HepG2 (cell line): ENCODE data around the gene EIF3A. TPM values are rescaled to one million over a fixed set of nuclear protein-coding genes. Genes with fewer than 3 reads are reported as not detected.

Source experiments
- ATAC-seq: fragments of 200-7000 bp; cut with Tn5 transposase; 3 replicates; pipeline ENCODE4 v1.9.1; 2020; ENCODE audit warnings: mild to moderate bottlenecking, moderate library complexity
- BruUV-seq: library from RNA; stranded (reverse); fragments of 400-500 nt; replicated peaks from 2 replicates; lab custom pipeline; 2021; lab: Mats Ljungman, UMichigan
- CTCF ChIA-PET: fragments of 300-600 bp; formaldehyde crosslinking; extraction: SDS; loops from one replicate; lab custom pipeline; 2021; ENCODE audit warnings: low total read pairs, inconsistent platforms, low intra/inter-chr PET ratio; lab: Yijun Ruan, JAX
- POLR2A ChIA-PET: fragments of 350-600 bp; sonication (Branson Sonifier 250); formaldehyde crosslinking; loops from one replicate; lab custom pipeline; 2020; ENCODE audit warnings: antibody characterized with exemption, inconsistent platforms; lab: Yijun Ruan, JAX
- DNase-seq: peaks from one replicate; pipeline ENCODE4 v3.0.0-alpha.2; 2015; ENCODE audit warnings: low spot score
- FAIRE-seq: peaks from 3 replicates; lab custom pipeline; 2011; peaks lifted over from hg19 to GRCh38; lab: Jason Lieb, UNC
- H2AFZ ChIP-seq: one replicate; pipeline ENCODE4 v1.6.1; 2011; ENCODE audit warnings: low read length, inconsistent platforms
- H3K27ac ChIP-seq: fragments of 300-600 bp; 3 replicates; pipeline ENCODE4 v1.8.0; 2011; ENCODE audit warnings: mixed run types, mild to moderate bottlenecking, mixed read lengths, low read length, inconsistent platforms; ENCODE audit not compliant: insufficient read depth; ENCODE audit errors: extremely low read length
- H3K27me3 ChIP-seq, 2 experiments: fragments of 200-600 bp in 1 of 2; 2 replicates in 1 of 2; 3 replicates in 1 of 2; pipeline versions ENCODE4 v1.6.0 to v1.8.0; 2011; ENCODE audit warnings: low read length in 2 of 2, mild to moderate bottlenecking in 2 of 2, moderate library complexity in 2 of 2, inconsistent platforms in 1 of 2; ENCODE audit not compliant: insufficient read depth in 2 of 2, control insufficient read depth in 1 of 2
- H3K36me3 ChIP-seq, 2 experiments: fragments of 200-600 bp in 1 of 2; replicated peaks in 1 of 2; 2 replicates in 1 of 2; 3 replicates in 1 of 2; pipeline versions ENCODE4 v1.5.1 to v1.8.0; 2011; ENCODE audit warnings: low read length in 2 of 2, inconsistent platforms in 1 of 2; ENCODE audit not compliant: insufficient read depth in 2 of 2, control insufficient read depth in 1 of 2
- H3K4me1 ChIP-seq: 2 replicates; pipeline ENCODE4 v1.5.1; 2012; ENCODE audit warnings: low read length, inconsistent platforms; ENCODE audit not compliant: insufficient read depth
- H3K4me2 ChIP-seq: 2 replicates; pipeline ENCODE4 v1.6.0; 2011; ENCODE audit warnings: low read depth, low read length, inconsistent platforms
- H3K4me3 ChIP-seq, 3 experiments: fragments of 200-600 bp in 1 of 3; sonication (generic), shearing (Covaris generic) in 1 of 3; replicated peaks in 1 of 3; 2 replicates each; pipeline ENCODE4 v1.5.1; 2011 to 2016; ENCODE audit warnings: low read length in 3 of 3, inconsistent platforms in 2 of 3, low read depth in 2 of 3, mild to moderate bottlenecking in 2 of 3, control low read depth in 1 of 3, mixed read lengths in 1 of 3; ENCODE audit not compliant: insufficient read depth in 1 of 3
- H3K79me2 ChIP-seq: one replicate; pipeline ENCODE4 v1.6.1; 2011; ENCODE audit warnings: low read length, inconsistent platforms; ENCODE audit not compliant: insufficient read depth
- H3K9ac ChIP-seq: 2 replicates; pipeline ENCODE4 v1.6.0; 2011; ENCODE audit warnings: mild to moderate bottlenecking, low read depth, low read length, inconsistent platforms; ENCODE audit not compliant: insufficient read depth
- H3K9me3 ChIP-seq: 2 replicates; pipeline ENCODE4 v1.5.1; 2012; ENCODE audit warnings: mild to moderate bottlenecking, low read length
- H4K20me1 ChIP-seq: 2 replicates; pipeline ENCODE4 v1.6.0; 2011; ENCODE audit warnings: inconsistent platforms, mild to moderate bottlenecking, low read length, moderate library complexity; ENCODE audit not compliant: insufficient read depth
- ARHGAP35 ChIP-seq: sonication (generic); formaldehyde crosslinking; IDR thresholded peaks from 2 replicates; pipeline ENCODE4 v1.9.0; 2022; ENCODE audit warnings: mild to moderate bottlenecking, inconsistent platforms, moderate library complexity, missing genetic modification reagents, borderline replicate concordance
- ATF7 ChIP-seq, 2 experiments: fragments of 450-650 bp in 1 of 2; sonication (generic) in 1 of 2; formaldehyde crosslinking in 1 of 2; IDR thresholded peaks; 2 replicates each; pipeline versions ENCODE4 v1.4.0 to v1.6.1; 2016 to 2020; ENCODE audit warnings: antibody characterized with exemption in 1 of 2, mild to moderate bottlenecking in 1 of 2, missing genetic modification reagents in 1 of 2
- CREB1 ChIP-seq, 2 experiments: fragments of 450-650 bp in 1 of 2; IDR thresholded peaks; 2 replicates each; pipeline ENCODE4 v1.6.1; 2016 to 2017; ENCODE audit warnings: control low read depth in 1 of 2, mild to moderate bottlenecking in 1 of 2, missing compliant biosample characterization in 1 of 2, missing genetic modification characterization in 1 of 2
- DR1 ChIP-seq: sonication (generic); formaldehyde crosslinking; IDR thresholded peaks from 2 replicates; pipeline ENCODE4 v1.8.0; 2021; ENCODE audit warnings: mild to moderate bottlenecking, missing genetic modification reagents, inconsistent platforms
- FOXJ3 ChIP-seq: sonication (generic); formaldehyde crosslinking; IDR thresholded peaks from 2 replicates; pipeline ENCODE4 v1.4.0; 2020; ENCODE audit warnings: missing genetic modification reagents, mild to moderate bottlenecking, borderline replicate concordance
- KLF9 ChIP-seq: IDR thresholded peaks from 2 replicates; pipeline ENCODE4 v1.6.1; 2016; ENCODE audit warnings: low read depth
- PHF20 ChIP-seq: sonication (generic); formaldehyde crosslinking; IDR thresholded peaks from 2 replicates; pipeline ENCODE4 v1.5.0; 2020; ENCODE audit warnings: mild to moderate bottlenecking, missing genetic modification reagents
- SMAD1 ChIP-seq: sonication (generic); formaldehyde crosslinking; IDR thresholded peaks from 2 replicates; pipeline ENCODE4 v1.4.0; 2020; ENCODE audit warnings: missing genetic modification reagents, low read depth, mild to moderate bottlenecking, borderline replicate concordance
- SRSF4 ChIP-seq: fragments of 200-400 bp; formaldehyde crosslinking; IDR thresholded peaks from one replicate; pipeline ENCODE4 v1.6.1; 2018; ENCODE audit warnings: mild to moderate bottlenecking, low read depth, low read length, moderate library complexity; ENCODE audit not compliant: poor library complexity, severe bottlenecking
- ZNF205 ChIP-seq: IDR thresholded peaks from 2 replicates; pipeline ENCODE4 v1.6.1; 2018; ENCODE audit warnings: missing biosample characterization, missing genetic modification reagents
- ZNF225 ChIP-seq: sonication (generic); formaldehyde crosslinking; IDR thresholded peaks from 2 replicates; pipeline ENCODE4 v1.4.0; 2020; ENCODE audit warnings: mild to moderate bottlenecking, missing genetic modification reagents
- ZNF296 ChIP-seq: sonication (generic); formaldehyde crosslinking; conservative IDR thresholded peaks from 2 replicates; pipeline ENCODE4 v1.5.0; 2020; ENCODE audit warnings: mild to moderate bottlenecking, missing genetic modification reagents
- ZNF317 ChIP-seq: sonication (generic); formaldehyde crosslinking; IDR thresholded peaks from 2 replicates; pipeline ENCODE4 v1.5.0; 2020; ENCODE audit warnings: mild to moderate bottlenecking, missing genetic modification reagents
- ZNF329 ChIP-seq: sonication (generic); formaldehyde crosslinking; IDR thresholded peaks from 2 replicates; pipeline ENCODE4 v1.9.0; 2021; ENCODE audit warnings: low read depth, mild to moderate bottlenecking, missing genetic modification reagents
- ZNF747 ChIP-seq: sonication (generic); formaldehyde crosslinking; IDR thresholded peaks from 2 replicates; pipeline ENCODE4 v1.8.1; 2023; ENCODE audit warnings: missing genetic modification reagents, mild to moderate bottlenecking, borderline replicate concordance
- WGBS: methylation state at CpG from one replicate; pipeline ENCODE4 v1.1.6; 2017; ENCODE audit warnings: low lambda C conversion rate; 5-methylcytosine and 5-hydroxymethylcytosine counted together
- in situ Hi-C: cut with HindIII; loops from 2 replicates; pipeline ENCODE4 v1.10.0; 2017; ENCODE audit warnings: low pct_unique_long_range_greater_than_20kb; ENCODE audit not compliant: extremely low pct_ligation_motif_present
- intact Hi-C: fragments of 100-400 bp; cut with micrococcal nuclease; formaldehyde crosslinking; loops from one replicate; pipeline ENCODE4 v1.10.0; 2022; ENCODE audit not compliant: unreplicated experiment
- polyA plus RNA-seq, 8 experiments: library from polyadenylated mRNA; depleted of rRNA in 3 of 8; stranded (reverse) in 7 of 8; unstranded in 1 of 8; fragments of >200 nt; fragmentation: Illumina TruSeq in 4 of 8; extraction: Trizol in 4 of 8; gene quantifications; 2 replicates each; pipeline versions ENCODE4 v1.2.1 to v1.2.3, GENCODE V29; 2011 to 2016; ENCODE audit warnings: low read depth in 4 of 8, missing spikeins in 1 of 8, mixed read lengths in 1 of 8; ENCODE audit not compliant: insufficient read depth in 1 of 8
- total RNA-seq, 5 experiments: library from RNA; depleted of rRNA; stranded (reverse); fragments of >200 nt; fragmentation: Illumina TruSeq; extraction: Trizol; gene quantifications; 2 replicates each; pipeline ENCODE4 v1.2.3, GENCODE V29; 2016; ENCODE audit warnings: low read depth in 1 of 5

EIF3A gene
- total and polyA plus RNA-seq, 2 of the 13 experiments (the other 11 are each of a cell fraction or from before 2014, with no cell fraction given): 25.6 to 117 TPM

- BruUV-seq: no TSS peak
- ChIA-PET POLR2A (no interaction called here), CTCF (no interaction called here)
- H3K36me3 ChIP-seq: no peaks in the 10 kb centered on the region
- intact Hi-C loops (no loop called here), in situ Hi-C loops (no loop called here)
- no peak overlapping the region for H2AFZ ChIP-seq
- H3K4me1 ChIP-seq: peaks cover 30% of the 10 kb centered on the region
- no peaks in the 10 kb centered on the region for H3K79me2 ChIP-seq
- 30% methylated on average over 2 of the region's 7 CpGs for WGBS
- peaks cover 0 to 24% of the 10 kb centered on the region in 2 experiments; a peak in 2 of 5 replicates for H3K27me3 ChIP-seq
- FAIRE-seq (no peak), ATAC-seq (no peak), DNase-seq (no peak)
- H3K4me3 ChIP-seq: no peak overlapping the region
- H3K4me2 ChIP-seq: no peak overlapping the region
- H3K9ac ChIP-seq: no peak overlapping the region
- no peak for TF ChIP-seq DR1 (CRISPR knock-in tag)
- TF ChIP-seq SMAD1 (CRISPR knock-in tag): no peak
- TF ChIP-seq FOXJ3: no peak
- H3K9me3 ChIP-seq: no peaks in the 10 kb centered on the region
- H3K27ac ChIP-seq: no peak overlapping the region
- no peaks in the 10 kb centered on the region for H4K20me1 ChIP-seq
Observed at GRCh38 chr10:119003572-119004289, 76.9 kb downstream of the EIF3A start.

- Histone ChIP-seq H3K27me3 (peaks cover 0 to 24% of the 10 kb centered on the region in 2 experiments; a peak in 2 of 5 replicates), H4K20me1 (no peaks in the 10 kb centered on the region), H3K27ac (no peak overlapping the region), H3K4me2 (no peak overlapping the region), H3K79me2 (no peaks in the 10 kb centered on the region), H3K4me3 (no peak overlapping the region), H3K36me3 (no peaks in the 10 kb centered on the region), H3K4me1 (peaks cover 25% of the 10 kb centered on the region), H3K9ac (no peak overlapping the region), H2AFZ (no peak overlapping the region), H3K9me3 (no peaks in the 10 kb centered on the region)
- FAIRE-seq (no peak), DNase-seq (no peak), ATAC-seq (no peak)
- in situ Hi-C loops (no loop called here), intact Hi-C loops (no loop called here)
- CTCF ChIA-PET: no interaction called here
- no TSS peak for BruUV-seq
- POLR2A ChIA-PET: no interaction called here
- 48% methylated on average over 7 of the region's 10 CpGs for WGBS
- TF ChIP-seq ZNF205 (CRISPR knock-in tag): no peak
- no peak for TF ChIP-seq ARHGAP35 (CRISPR knock-in tag)
- TF ChIP-seq ZNF225 (CRISPR knock-in tag): no peak
- TF ChIP-seq CREB1 (IDR thresholded peaks at IDR 0.05): peak; percentile 29; the same call in 1 of the 2 replicates
- TF ChIP-seq CREB1 (CRISPR knock-in tag; IDR thresholded peaks at IDR 0.05): no peak
- TF ChIP-seq ZNF329 (CRISPR knock-in tag): peak; percentile 97
- 0 out of 2 replicates have a peak, but pooled peaks have one; percentile 43 for TF ChIP-seq ZNF317
- peak; percentile 17; the same call in 1 of the 2 replicates for TF ChIP-seq ATF7 (IDR thresholded peaks at IDR 0.05)
- no peak for TF ChIP-seq ATF7 (CRISPR knock-in tag; IDR thresholded peaks at IDR 0.05)
- no peak for TF ChIP-seq KLF9 (CRISPR knock-in tag)
- no peak for TF ChIP-seq ZNF747 (CRISPR knock-in tag)
- TF ChIP-seq PHF20: no peak
- 0 out of 2 replicates have a peak, but pooled peaks have one; percentile 72 for TF ChIP-seq ZNF296 (CRISPR knock-in tag)
- TF ChIP-seq SRSF4: no peak
Observed at GRCh38 chr10:119001717-119002500, 78.7 kb downstream of the EIF3A start.
